Panc1 (cell line): ENCODE measurements around the gene CSTPP1.

Experiments
- CTCF ChIP-seq: fragments of 450-650 bp; IDR thresholded peaks from 2 replicates; pipeline ENCODE4 v1.5.1; 2017; ENCODE audit warnings: mild to moderate bottlenecking
- POLR2AphosphoS5 ChIP-seq: IDR thresholded peaks from 2 replicates; pipeline ENCODE4 v1.6.1; 2012; ENCODE audit warnings: mild to moderate bottlenecking, low read depth, low read length, moderate library complexity
- REST ChIP-seq, 2 experiments: IDR thresholded peaks; 2 replicates each; pipeline ENCODE4 v1.6.1; 2011 to 2012; ENCODE audit warnings: low read depth in 2 of 2, control low read depth in 1 of 2, low read length in 1 of 2, mild to moderate bottlenecking in 1 of 2, moderate library complexity in 1 of 2; ENCODE audit not compliant: insufficient read depth in 1 of 2
- TCF7L2 ChIP-seq: IDR thresholded peaks from 2 replicates; pipeline ENCODE4 v1.6.1; 2011; ENCODE audit warnings: mild to moderate bottlenecking, low read depth, low read length, inconsistent platforms

GRCh38 chr11:47163898-47164297 lies 227.3 kb downstream of the CSTPP1 start:
- TF ChIP-seq CTCF (no peak), POLR2AphosphoS5 (no peak), TCF7L2 (no peak), REST (IDR thresholded peaks at IDR 0.05; ENCODE audit: insufficient read depth in 1 of 2, low read depth in 2 of 2, low read length in 1 of 2) (no peak)
